K562 (cell line): Measurements from ENCODE around the gene CHRNA9. TPM values are rescaled to one million over a fixed set of nuclear protein-coding genes. Genes with fewer than 3 reads are reported as not detected.
A peak's percentile ranks its signal among the peaks of the same experiment; 100 is the strongest.

ENCODE experiments used
- ATAC-seq: fragments of 200-7000 bp; cut with Tn5 transposase; 3 replicates; pipeline ENCODE4 v1.9.1; 2020; ENCODE audit warnings: moderate library complexity
- BruUV-seq: library from RNA; stranded (reverse); fragments of 400-500 nt; replicated peaks from 2 replicates; lab custom pipeline; 2021; lab: Mats Ljungman, UMichigan
- CTCF ChIA-PET: fragments of 300-600 bp; formaldehyde crosslinking; extraction: SDS; loops from one replicate; lab custom pipeline; 2021; ENCODE audit warnings: low intra/inter-chr PET ratio; lab: Yijun Ruan, JAX
- POLR2A ChIA-PET: fragments of 300-600, 350-650 bp; sonication (Branson Sonifier 250); formaldehyde crosslinking; extraction: SDS; loops from one replicate; lab custom pipeline; 2021; ENCODE audit warnings: antibody characterized with exemption, inconsistent platforms; lab: Yijun Ruan, JAX
- DNase-seq, 4 experiments: peaks; one replicate each; pipeline versions ENCODE4 v3.0.0 to v3.0.0-alpha.2; 2011 to 2018; ENCODE audit warnings: low spot score in 3 of 4, mixed read lengths in 3 of 4; ENCODE audit errors: extremely low read depth in 1 of 4
- FAIRE-seq: peaks from 2 replicates; lab custom pipeline; 2011; peaks lifted over from hg19 to GRCh38; lab: Jason Lieb, UNC
- H2AFZ ChIP-seq: 2 replicates; pipeline ENCODE4 v1.6.0; 2011; ENCODE audit warnings: low read depth, low read length, control low read depth, inconsistent platforms
- H3K27ac ChIP-seq: fragments of 200-600 bp; 3 replicates; pipeline ENCODE4 v1.8.0; 2011; ENCODE audit warnings: low read depth, mild to moderate bottlenecking, control low read depth, inconsistent platforms, low read length, moderate library complexity, mixed read lengths; ENCODE audit errors: extremely low read depth
- H3K27me3 ChIP-seq, 2 experiments: fragments of 300-600 bp in 1 of 2; 2 replicates in 1 of 2; 3 replicates in 1 of 2; pipeline versions ENCODE4 v1.6.0 to v1.8.0; 2011; ENCODE audit warnings: inconsistent platforms in 2 of 2, low read length in 2 of 2, mild to moderate bottlenecking in 1 of 2, mixed read lengths in 1 of 2, moderate library complexity in 1 of 2; ENCODE audit not compliant: control insufficient read depth in 2 of 2, insufficient read depth in 2 of 2
- H3K36me3 ChIP-seq: fragments of 300-600 bp; 3 replicates; pipeline ENCODE4 v1.8.0; 2011; ENCODE audit warnings: mild to moderate bottlenecking, low read length, inconsistent platforms; ENCODE audit not compliant: control insufficient read depth, insufficient read depth
- H3K4me1 ChIP-seq, 2 experiments: fragments of 200-600 bp in 1 of 2; replicated peaks in 1 of 2; 2 replicates in 1 of 2; 3 replicates in 1 of 2; pipeline versions ENCODE4 v1.5.1 to v1.8.0; 2011; ENCODE audit warnings: inconsistent platforms in 2 of 2, low read length in 2 of 2, mild to moderate bottlenecking in 1 of 2, mixed read lengths in 1 of 2, moderate library complexity in 1 of 2; ENCODE audit not compliant: control insufficient read depth in 2 of 2, insufficient read depth in 2 of 2
- H3K4me2 ChIP-seq: 2 replicates; pipeline ENCODE4 v1.6.1; 2011; ENCODE audit warnings: low read length, control low read depth, inconsistent platforms, mixed read lengths; ENCODE audit not compliant: insufficient read depth
- H3K4me3 ChIP-seq: fragments of 200-600 bp; sonication (generic), shearing (Covaris generic); 2 replicates; pipeline ENCODE4 v1.5.1; 2016; ENCODE audit warnings: control low read depth, inconsistent platforms
- H3K79me2 ChIP-seq: fragments of 200-600 bp; 3 replicates; pipeline ENCODE4 v1.8.0; 2011; ENCODE audit warnings: low read length, inconsistent platforms; ENCODE audit not compliant: control insufficient read depth, insufficient read depth
- H3K9ac ChIP-seq, 2 experiments: 2 replicates each; pipeline versions ENCODE4 v1.6.0 to v1.6.1; 2011; ENCODE audit warnings: low read depth in 2 of 2, low read length in 2 of 2, control low read depth in 1 of 2, inconsistent platforms in 1 of 2, mild to moderate bottlenecking in 1 of 2, mixed read lengths in 1 of 2; ENCODE audit not compliant: insufficient read depth in 1 of 2
- H3K9me1 ChIP-seq: one replicate; pipeline ENCODE4 v1.6.0; 2011; ENCODE audit warnings: inconsistent platforms, mild to moderate bottlenecking, low read length, moderate library complexity; ENCODE audit not compliant: control insufficient read depth, insufficient read depth
- H3K9me3 ChIP-seq: replicated peaks from 2 replicates; pipeline ENCODE4 v1.5.1; 2011; ENCODE audit warnings: low read depth, low read length, inconsistent platforms; ENCODE audit not compliant: control insufficient read depth, insufficient read depth
- H4K20me1 ChIP-seq: replicated peaks from 2 replicates; pipeline ENCODE4 v1.6.1; 2011; ENCODE audit warnings: low read length, inconsistent platforms, mixed read lengths; ENCODE audit not compliant: control insufficient read depth, insufficient read depth
- ESRRA ChIP-seq: fragments of 450-650 bp; IDR thresholded peaks from 2 replicates; pipeline ENCODE4 v1.6.1; 2014; ENCODE audit warnings: low read depth, mild to moderate bottlenecking, moderate library complexity, borderline replicate concordance
- ETV6 ChIP-seq, 3 experiments: fragments of 150-350 bp in 1 of 3; sonication (generic) in 1 of 3; formaldehyde crosslinking in 1 of 3; IDR thresholded peaks; 2 replicates each; pipeline versions ENCODE4 v1.6.1 to v1.8.0; 2014 to 2022; ENCODE audit warnings: borderline replicate concordance in 2 of 3, low read depth in 2 of 3, antibody characterized with exemption in 1 of 3, low read length in 1 of 3, mild to moderate bottlenecking in 1 of 3, missing genetic modification reagents in 1 of 3
- HDAC2 ChIP-seq: fragments of 450-650 bp; IDR thresholded peaks from 2 replicates; pipeline ENCODE4 v1.6.1; 2016; ENCODE audit warnings: mild to moderate bottlenecking
- HNRNPK ChIP-seq: fragments of 200-400 bp; formaldehyde crosslinking; IDR thresholded peaks from one replicate; pipeline ENCODE4 v1.6.1; 2018; ENCODE audit warnings: mild to moderate bottlenecking, low read depth, low read length; ENCODE audit not compliant: poor library complexity, severe bottlenecking
- MEF2D ChIP-seq: conservative IDR thresholded peaks from 2 replicates; pipeline ENCODE4 v1.6.1; 2016; ENCODE audit warnings: low read depth, missing genetic modification characterization, missing compliant biosample characterization
- MYC ChIP-seq, 2 experiments: fragments of 250-450 bp in 1 of 2; sonication (Bioruptor Pico) in 1 of 2; IDR thresholded peaks; 2 replicates each; pipeline versions ENCODE4 v1.5.1 to v1.6.1; 2012 to 2021; ENCODE audit warnings: low read depth in 2 of 2, borderline replicate concordance in 1 of 2, improper control_type of control experiment in 1 of 2, low read length in 1 of 2, mild to moderate bottlenecking in 1 of 2, moderate library complexity in 1 of 2
- RAD51 ChIP-seq: fragments of 450-650 bp; IDR thresholded peaks from 2 replicates; pipeline ENCODE4 v1.7.1; 2016; ENCODE audit warnings: low read depth, mild to moderate bottlenecking, borderline replicate concordance
- SETDB1 ChIP-seq: IDR thresholded peaks from one replicate; pipeline ENCODE4 v1.6.1; 2012; ENCODE audit warnings: low read length, control low read depth, inconsistent platforms
- SRSF3 ChIP-seq: fragments of 200-400 bp; formaldehyde crosslinking; IDR thresholded peaks from 2 replicates; pipeline ENCODE4 v1.6.1; 2016; ENCODE audit warnings: mild to moderate bottlenecking, low read length, moderate library complexity; ENCODE audit not compliant: insufficient read depth
- ZNF140 ChIP-seq: fragments of 250-450 bp; sonication (Bioruptor Pico); IDR thresholded peaks from 2 replicates; pipeline ENCODE4 v1.8.0; 2021; ENCODE audit warnings: moderate library complexity, mild to moderate bottlenecking, inconsistent platforms
- WGBS: fragments of 100-300 bp; shearing (Covaris generic); methylation state at CpG from one replicate; pipeline ENCODE4 v1.1.6; 2016; ENCODE audit warnings: low coverage, mixed read lengths; ENCODE audit not compliant: insufficient coverage; ENCODE audit errors: missing lambda C conversion rate; 5-methylcytosine and 5-hydroxymethylcytosine counted together
- in situ Hi-C: fragments of 300-500 bp; cut with MboI; formaldehyde crosslinking; loops from 4 replicates; pipeline ENCODE4 v1.15.0; 2018; ENCODE audit warnings: inconsistent platforms, mixed read lengths
- intact Hi-C: fragments of 100-400 bp; cut with micrococcal nuclease; formaldehyde crosslinking; loops from 2 replicates; pipeline ENCODE4 v1.14.2; 2022
- polyA plus RNA-seq, 8 experiments: library from polyadenylated mRNA; depleted of rRNA in 4 of 8; stranded (reverse) in 5 of 8; unstranded in 3 of 8; fragments of >200 nt; fragmentation: Nextera tagmentation in 2 of 8; fragmentation: Illumina TruSeq in 1 of 8; extraction: Ambion mirVana in 2 of 8; extraction: Trizol in 1 of 8; gene quantifications; 2 replicates each; pipeline versions ENCODE4 v1.2.1 to v1.2.3, GENCODE V29; 2011 to 2014; ENCODE audit warnings: inconsistent platforms in 1 of 8, missing spikeins in 1 of 8
- total RNA-seq, 7 experiments: library from RNA; depleted of rRNA in 6 of 7; stranded (reverse); fragments of >200 nt in 6 of 7; fragmentation: Illumina TruSeq in 2 of 7; extraction: Trizol in 2 of 7; gene quantifications; 2 replicates each; pipeline versions ENCODE4 v1.2.1 to v1.2.3, GENCODE V29; 2011 to 2021; ENCODE audit warnings: low replicate concordance in 1 of 7
- TF ChIP-seq, protein P1 (sequence below): IDR thresholded peaks from 2 replicates; pipeline ENCODE4 v1.6.1; 2011; ENCODE audit not compliant: insufficient read length; ENCODE audit errors: extremely low read depth
- TF ChIP-seq, protein P2 (sequence below): sonication (generic); formaldehyde crosslinking; IDR thresholded peaks from 2 replicates; pipeline ENCODE4 v1.8.1; 2023; ENCODE audit warnings: mild to moderate bottlenecking, missing genetic modification reagents

CHRNA9 gene
- total and polyA plus RNA-seq, 9 of the 15 experiments (the other 6 are each of a cell fraction or from before 2014, with no cell fraction given), result not detected

DNA sequence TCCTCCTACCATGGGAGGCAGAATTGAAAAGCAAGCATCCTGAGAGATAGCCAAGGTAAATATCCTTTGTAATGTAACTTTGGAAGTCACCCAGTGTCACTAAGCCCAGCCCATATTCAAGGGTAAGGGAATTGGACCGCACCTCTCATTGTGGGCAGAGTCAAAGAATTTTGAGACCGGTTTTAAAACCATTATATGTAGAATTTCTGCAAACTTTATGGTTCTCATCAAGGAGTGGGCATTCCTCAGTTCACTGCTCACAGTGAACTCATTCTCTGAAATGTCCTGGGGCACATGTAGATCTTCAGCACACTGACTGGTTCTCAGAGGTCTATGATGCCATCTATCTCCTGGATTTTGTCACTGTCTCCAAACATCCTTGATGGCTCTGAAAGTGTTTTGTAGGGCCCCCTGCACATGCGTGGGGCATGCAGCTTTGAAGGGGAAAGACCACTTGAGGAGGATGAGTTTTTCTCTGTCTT lies 35.3 kb upstream of the CHRNA9 start:
- in situ Hi-C loops (no loop called here), intact Hi-C loops (no loop called here)
- ChIA-PET CTCF (no interaction called here), POLR2A (interaction anchor here (0.5 to 0.7 kb wide), 2 partner anchors 17 to 61 kb away, joined by 3 to 4 read pairs; no protein-coding TSS in a partner anchor)
- Histone ChIP-seq H3K27ac (no peak overlapping the region), H3K4me2 (no peak overlapping the region), H3K9me3 (peaks cover 8% of the 10 kb centered on the region), H3K9me1 (no peaks in the 10 kb centered on the region), H3K4me1 (no peaks in the 10 kb centered on the region), H2AFZ (no peak overlapping the region), H3K36me3 (no peaks in the 10 kb centered on the region), H3K27me3 (no peaks in the 10 kb centered on the region), H4K20me1 (no peaks in the 10 kb centered on the region), H3K4me3 (no peak overlapping the region), H3K9ac (no peak overlapping the region), H3K79me2 (no peaks in the 10 kb centered on the region)
- 22% methylated on average over 3 of the region's 3 CpGs for WGBS
- ATAC-seq (peak; percentile 51), FAIRE-seq (no peak), DNase-seq (no peak)
- BruUV-seq, result no TSS peak
- no peak for TF ChIP-seq SRSF3
- TF ChIP-seq, protein P1, sequence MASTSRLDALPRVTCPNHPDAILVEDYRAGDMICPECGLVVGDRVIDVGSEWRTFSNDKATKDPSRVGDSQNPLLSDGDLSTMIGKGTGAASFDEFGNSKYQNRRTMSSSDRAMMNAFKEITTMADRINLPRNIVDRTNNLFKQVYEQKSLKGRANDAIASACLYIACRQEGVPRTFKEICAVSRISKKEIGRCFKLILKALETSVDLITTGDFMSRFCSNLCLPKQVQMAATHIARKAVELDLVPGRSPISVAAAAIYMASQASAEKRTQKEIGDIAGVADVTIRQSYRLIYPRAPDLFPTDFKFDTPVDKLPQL, result no peak
- no peak for TF ChIP-seq ESRRA
- TF ChIP-seq SETDB1, result no peak
- no peak for TF ChIP-seq MEF2D (tag)
- TF ChIP-seq ZNF140 (CRISPR knock-in tag), result no peak
- TF ChIP-seq, protein P2, sequence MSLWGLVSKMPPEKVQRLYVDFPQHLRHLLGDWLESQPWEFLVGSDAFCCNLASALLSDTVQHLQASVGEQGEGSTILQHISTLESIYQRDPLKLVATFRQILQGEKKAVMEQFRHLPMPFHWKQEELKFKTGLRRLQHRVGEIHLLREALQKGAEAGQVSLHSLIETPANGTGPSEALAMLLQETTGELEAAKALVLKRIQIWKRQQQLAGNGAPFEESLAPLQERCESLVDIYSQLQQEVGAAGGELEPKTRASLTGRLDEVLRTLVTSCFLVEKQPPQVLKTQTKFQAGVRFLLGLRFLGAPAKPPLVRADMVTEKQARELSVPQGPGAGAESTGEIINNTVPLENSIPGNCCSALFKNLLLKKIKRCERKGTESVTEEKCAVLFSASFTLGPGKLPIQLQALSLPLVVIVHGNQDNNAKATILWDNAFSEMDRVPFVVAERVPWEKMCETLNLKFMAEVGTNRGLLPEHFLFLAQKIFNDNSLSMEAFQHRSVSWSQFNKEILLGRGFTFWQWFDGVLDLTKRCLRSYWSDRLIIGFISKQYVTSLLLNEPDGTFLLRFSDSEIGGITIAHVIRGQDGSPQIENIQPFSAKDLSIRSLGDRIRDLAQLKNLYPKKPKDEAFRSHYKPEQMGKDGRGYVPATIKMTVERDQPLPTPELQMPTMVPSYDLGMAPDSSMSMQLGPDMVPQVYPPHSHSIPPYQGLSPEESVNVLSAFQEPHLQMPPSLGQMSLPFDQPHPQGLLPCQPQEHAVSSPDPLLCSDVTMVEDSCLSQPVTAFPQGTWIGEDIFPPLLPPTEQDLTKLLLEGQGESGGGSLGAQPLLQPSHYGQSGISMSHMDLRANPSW (CRISPR knock-in tag), result no peak
- TF ChIP-seq MYC (IDR thresholded peaks at IDR 0.05; ENCODE audit: low read depth, low read length), result peak; percentile 33; the same call in 1 of the 2 replicates
- TF ChIP-seq MYC (CRISPR knock-in tag; IDR thresholded peaks at IDR 0.05; ENCODE audit: borderline replicate concordance, low read depth), result no peak
- TF ChIP-seq RAD51, result no peak
- TF ChIP-seq HDAC2, result no peak
- TF ChIP-seq ETV6 (IDR thresholded peaks at IDR 0.05; ENCODE audit: borderline replicate concordance in 1 of 2, low read depth in 2 of 2, low read length in 1 of 2), result no peak
- no peak for TF ChIP-seq ETV6 (CRISPR knock-in tag; IDR thresholded peaks at IDR 0.05; ENCODE audit: borderline replicate concordance)
- no peak for TF ChIP-seq HNRNPK
